NCI-H1417 (cell line): Measurements from ENCODE around the gene CYP2U1.
"Not testable (repeated sequence)": the region's sequence is repeated elsewhere in the genome, so short reads cannot be mapped to it uniquely, and the experiment has no call there.

ENCODE experiments used
- DNase-seq, 3 experiments: peaks; one replicate each; lab custom pipeline; 2025; lab: John Stamatoyannopoulos, UW

Gene CYP2U1

DNA sequence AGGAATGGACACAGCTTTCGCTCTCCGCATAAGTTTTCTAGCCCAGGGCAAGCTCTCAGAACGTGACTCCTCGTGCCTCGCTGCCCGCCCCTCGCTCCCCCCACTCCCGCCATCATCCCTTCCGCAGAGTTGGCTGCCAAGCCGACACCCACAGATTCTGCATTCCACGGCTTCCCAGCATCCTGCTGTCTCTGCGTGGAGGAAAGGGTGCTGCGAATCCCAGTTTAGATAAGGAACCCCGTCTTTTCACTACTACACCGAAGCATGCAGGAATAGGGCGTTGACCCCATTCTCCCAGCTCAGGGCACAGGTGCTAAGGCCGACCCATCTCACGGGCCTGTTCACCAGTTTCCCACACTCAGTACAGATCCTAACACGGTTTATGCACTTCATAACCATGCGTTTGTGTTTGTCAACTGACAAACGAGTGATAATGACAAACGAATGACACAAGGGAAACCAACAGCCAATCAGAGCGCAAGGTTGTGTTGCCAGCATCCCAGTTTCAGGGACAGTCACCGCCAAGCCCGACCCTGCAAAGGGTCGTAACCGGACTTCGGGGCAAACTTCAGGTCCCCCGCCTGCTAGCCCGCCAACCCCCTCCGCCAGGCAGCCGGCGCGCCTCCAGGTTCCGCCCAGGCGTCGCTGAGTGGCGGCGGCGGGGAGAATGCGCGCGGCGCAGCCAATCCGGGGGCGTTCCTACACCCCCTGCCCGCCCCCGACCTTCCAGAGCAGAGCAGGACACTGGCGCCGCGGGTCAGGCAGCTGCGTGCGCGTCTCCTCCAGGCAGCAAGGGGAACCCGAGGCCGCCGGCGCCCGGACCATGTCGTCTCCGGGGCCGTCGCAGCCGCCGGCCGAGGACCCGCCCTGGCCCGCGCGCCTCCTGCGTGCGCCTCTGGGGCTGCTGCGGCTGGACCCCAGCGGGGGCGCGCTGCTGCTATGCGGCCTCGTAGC, at the start of gene CYP2U1:
Gene CYP2U1 (plus strand): TSS at position 729 of the 954 bp plus-strand sequence. CDS start 95 bp downstream, at position 824.
- peak; percentile 55 to 90 (median 90) for DNase-seq

DNA sequence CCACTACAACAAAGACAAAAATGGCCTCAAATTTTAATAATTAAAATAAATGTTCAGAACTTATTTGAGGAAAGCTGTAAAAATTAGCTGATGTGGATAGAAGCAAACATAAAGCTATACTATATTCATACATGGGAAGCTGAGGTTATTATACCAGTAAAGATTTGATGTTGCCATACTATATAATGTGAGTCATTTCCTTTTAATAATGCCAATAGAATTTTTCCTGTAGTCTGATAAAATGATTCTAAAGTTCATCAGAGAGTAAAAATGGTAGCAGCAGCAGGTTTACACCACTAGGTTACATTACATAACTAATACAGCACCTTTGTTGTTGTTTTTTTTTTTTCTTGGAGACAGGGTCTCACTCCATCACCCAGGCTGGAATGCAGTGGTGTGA, 45.5 kb upstream of the CYP2U1 start:
- no peak for DNase-seq

GRCh38 chr4:107888237-107888636, 43.1 kb upstream of the CYP2U1 start:
- DNase-seq, result peak in 1 of 3 experiments; percentile 10

DNA sequence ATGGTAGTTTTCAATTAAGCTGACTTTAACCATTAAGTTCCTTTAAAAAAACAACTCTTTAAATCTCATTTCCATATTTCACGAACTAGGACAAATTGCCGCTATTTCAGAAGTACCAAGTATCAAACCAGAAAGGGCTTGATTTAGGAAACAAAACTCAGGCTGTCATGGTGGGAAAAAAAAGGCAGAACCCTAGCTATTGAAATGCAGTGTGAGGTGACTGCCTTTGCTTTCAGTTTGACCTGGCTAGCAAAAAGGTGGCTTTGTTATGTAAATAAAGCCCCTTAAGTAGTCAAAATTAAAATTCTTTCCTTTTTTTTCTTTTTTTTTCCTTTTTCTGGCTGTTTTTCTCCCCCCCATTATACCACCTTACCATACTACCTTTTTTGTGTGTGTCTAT, 40.6 kb upstream of the CYP2U1 start:
- DNase-seq, result no peak

DNA sequence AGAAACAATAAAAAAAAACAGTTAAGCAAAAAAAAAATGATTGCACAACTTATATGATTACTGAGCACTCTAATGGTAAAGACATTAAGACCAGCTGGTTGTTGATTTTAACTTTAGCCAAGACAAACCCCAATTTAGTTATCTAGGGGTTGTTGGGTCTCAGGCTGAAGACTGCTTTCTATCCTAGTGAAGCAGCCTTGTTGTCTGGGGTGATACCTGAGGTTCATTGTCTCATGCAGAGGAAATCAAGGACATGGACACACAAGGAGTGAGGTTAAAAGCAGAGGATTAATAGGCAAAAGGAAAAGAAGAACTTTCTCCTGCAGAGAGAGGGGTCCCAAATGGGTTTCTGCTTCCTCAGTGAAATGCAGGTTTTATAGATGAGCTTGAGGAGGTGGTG, 40.0 kb upstream of the CYP2U1 start:
- no peak for DNase-seq

DNA sequence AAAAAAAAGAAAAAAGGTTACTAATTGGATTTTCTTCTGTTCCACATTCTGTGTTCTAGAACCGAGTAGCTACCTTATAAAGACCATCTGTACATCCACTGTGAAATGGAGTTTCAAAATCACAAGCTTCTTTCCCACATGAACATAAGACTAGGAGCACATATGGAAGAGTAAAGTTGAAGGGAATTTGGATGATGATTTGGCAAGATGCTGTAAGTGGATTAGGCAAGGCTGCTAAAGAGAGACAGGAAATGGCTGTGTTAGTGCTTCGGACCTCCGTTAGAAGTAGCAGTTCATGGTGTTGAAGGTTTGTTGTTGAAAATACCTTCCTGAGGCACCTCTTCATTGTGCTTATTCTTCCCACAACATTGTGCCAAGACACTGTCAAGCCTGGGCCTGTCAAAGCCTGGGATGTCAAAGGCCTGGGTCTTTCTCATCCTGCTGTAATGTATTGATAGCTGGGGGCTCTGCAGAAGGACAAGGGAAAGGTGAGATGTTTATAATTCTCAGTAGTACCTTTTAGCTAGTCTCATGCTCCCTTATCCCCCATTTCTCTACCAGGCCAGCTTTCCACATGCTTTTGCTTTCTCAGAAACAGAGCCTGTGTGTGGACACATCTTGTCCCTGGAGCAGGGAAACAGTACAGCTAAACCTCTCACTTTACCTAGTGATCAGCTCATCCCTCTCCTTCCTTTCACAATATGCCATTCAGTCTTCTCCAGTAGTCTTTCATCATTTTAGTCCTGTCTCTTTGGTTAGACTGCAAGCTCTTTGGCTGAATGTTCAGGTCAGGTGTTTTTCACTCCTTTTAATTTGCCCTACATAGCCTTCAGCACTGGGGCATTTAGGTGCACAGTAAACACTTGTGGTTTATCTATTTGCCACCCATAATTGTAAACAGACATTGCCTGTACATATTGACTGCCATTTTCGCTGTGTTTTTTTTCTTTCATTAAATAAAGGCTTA, 37.9 kb upstream of the CYP2U1 start:
- peak in 1 of 3 experiments; percentile 39 for DNase-seq

DNA sequence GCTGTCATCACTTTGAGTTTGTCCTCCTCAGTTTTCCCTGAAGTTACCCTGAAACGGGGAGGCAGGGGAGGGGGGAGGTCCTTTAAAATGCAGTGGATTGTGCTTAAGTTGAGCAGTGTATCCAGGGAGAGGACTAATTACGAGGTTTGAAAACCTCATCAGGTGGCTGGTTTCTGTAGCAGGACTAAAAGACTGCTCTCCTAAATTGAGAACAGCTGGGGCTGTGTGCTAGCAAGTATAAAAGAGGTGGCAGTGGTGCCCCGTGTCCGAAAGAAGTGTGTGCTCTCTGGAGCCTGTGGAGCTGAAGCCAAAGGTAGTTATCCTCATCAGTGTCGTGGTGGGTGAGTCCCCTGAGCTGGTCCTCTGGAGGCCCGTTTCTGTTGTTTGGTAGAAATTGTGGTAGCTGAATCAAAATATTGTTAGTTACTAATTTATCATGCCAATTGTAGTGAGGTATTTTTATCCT, 37.2 kb upstream of the CYP2U1 start:
- DNase-seq, result peak in 1 of 3 experiments; percentile 39

GRCh38 chr4:107896158-107896645, 35.1 kb upstream of the CYP2U1 start:
- no peak for DNase-seq

DNA sequence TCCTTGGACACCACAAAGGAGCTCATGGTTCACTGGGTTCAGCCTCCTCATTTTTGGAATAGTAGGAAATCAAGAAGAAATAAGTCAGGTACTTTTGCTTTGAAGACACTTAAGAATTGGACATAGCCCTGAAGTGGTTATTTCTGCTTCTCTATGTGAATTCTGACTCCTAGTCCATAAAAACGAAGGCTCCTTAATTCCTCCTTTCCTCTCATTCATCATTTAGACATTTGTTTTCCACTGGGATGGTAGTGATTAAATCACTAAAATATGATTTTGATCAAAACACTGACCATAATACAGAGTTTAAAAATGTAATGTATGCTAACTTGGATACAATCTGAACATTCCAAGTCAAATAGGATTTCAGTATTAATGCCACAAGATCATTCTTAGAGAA, 34.7 kb upstream of the CYP2U1 start:
- DNase-seq, result no peak

GRCh38 chr4:107897823-107898222, 33.5 kb upstream of the CYP2U1 start:
- no peak for DNase-seq

- no peak for DNase-seq
Measured at GRCh38 chr4:107900067-107900466, 31.3 kb upstream of the CYP2U1 start.

DNA sequence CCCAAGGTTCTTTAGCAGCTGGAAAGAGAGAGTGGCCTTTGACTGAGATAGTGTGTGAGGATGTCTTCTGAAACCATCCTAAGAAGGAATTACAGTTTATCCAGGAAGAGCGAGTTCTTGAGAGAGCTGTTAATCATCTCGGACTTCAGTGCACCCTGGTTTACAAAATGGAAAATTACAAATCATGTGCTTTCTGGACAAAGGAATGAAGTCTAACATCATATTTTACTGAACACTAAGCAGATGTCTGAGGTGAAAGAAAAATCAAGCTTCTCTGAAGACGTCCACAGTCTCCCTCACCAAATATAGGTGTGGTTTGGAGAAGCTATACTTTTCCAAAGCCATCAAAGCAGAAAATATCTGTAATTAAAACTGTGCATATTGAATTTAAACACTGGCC, 30.8 kb upstream of the CYP2U1 start:
- no peak for DNase-seq

- DNase-seq, result no peak
Measured at GRCh38 chr4:107901213-107901934, 30.0 kb upstream of the CYP2U1 start.

DNA sequence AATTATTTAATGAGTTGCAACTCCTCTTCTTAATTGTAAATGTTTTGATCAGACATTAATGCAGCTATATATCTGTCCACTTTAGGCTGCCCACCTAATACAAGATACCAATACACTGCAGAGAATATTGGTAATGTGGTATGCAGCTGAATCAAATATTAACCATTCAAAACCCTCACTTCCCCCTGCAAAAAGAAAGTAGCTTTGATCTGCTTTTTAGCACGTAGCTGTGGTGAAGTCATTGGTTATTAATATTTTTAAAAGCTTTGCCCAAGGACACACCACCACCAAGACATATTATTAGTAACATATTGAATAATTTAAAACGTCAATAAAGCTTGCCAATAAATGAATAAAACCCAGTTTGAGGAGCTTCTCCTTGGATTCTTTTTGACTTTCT, 28.6 kb upstream of the CYP2U1 start:
- no peak for DNase-seq

- DNase-seq, result not testable (repeated sequence)
Measured at GRCh38 chr4:107905082-107905481, 26.3 kb upstream of the CYP2U1 start.

DNA sequence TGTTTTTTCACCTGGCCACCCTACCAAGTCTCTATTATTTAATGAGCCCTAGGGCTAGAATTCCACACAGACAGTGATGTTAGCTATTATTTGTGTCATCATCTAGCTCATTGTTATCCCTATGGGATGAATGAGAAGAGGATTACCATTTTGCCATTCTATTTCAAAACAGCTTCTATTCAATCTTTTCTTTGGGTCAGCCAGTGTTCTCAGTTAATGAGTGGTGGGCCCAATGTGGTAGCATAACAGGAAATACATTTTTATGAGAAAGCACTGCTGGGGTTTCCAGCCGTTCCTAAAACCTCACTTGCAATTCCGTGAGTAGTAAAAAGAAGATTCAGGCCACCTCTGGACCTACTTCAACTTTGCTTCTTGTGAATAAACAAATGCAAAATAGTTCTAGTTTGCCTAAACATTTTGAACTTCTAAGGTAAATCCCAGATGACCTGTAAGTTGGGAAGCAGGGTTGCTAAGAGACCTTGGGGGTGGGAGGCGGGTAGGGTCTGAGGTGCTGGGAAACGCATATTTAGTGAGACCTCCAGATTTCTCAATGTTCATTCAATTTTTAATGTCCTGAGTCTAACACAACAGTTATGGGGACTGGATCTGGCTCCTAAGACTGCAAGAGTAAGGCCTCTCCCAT, 24.8 kb upstream of the CYP2U1 start:
- DNase-seq, result peak in 2 of 3 experiments; percentile 40 to 83

DNA sequence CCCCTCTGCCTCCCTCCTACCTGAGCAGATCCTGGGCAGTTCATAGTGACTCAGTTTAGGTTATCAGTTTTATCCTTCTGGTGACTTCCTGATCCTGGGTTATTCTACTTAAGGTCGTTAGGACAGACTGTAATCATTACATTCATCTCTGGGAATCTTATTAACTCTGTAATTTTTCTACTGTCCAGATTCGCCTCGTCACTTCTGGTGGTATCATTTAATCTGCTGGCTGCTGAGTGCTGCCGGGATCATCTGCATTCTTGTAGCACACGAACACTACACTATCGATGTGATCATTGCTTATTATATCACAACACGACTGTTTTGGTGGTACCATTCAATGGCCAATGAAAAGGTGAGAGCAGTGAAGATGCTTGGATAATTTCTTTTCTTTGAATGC, 23.0 kb upstream of the CYP2U1 start:
- no peak for DNase-seq

- peak; percentile 39 to 83 (median 60) for DNase-seq
Measured at GRCh38 chr4:107913283-107913899, 18.0 kb upstream of the CYP2U1 start.

- no peak for DNase-seq
Measured at GRCh38 chr4:107915220-107915619, 16.1 kb upstream of the CYP2U1 start.

GRCh38 chr4:107916623-107917022, 14.7 kb upstream of the CYP2U1 start:
- no peak for DNase-seq
